Nephron (organoid): ENCODE data around the gene DGCR8.

ENCODE experiments used
- H3K27ac Mint-ChIP-seq, 3 experiments: 2 replicates each; pipeline ENCODE4 v1.8.0; 2020; ENCODE audit warnings: mixed read lengths in 3 of 3, mild to moderate bottlenecking in 2 of 3, moderate library complexity in 1 of 3
- H3K27me3 Mint-ChIP-seq: 2 replicates; pipeline ENCODE4 v1.8.0; 2021; ENCODE audit warnings: low read depth, mild to moderate bottlenecking, moderate library complexity, mixed read lengths
- H3K36me3 Mint-ChIP-seq: 2 replicates; pipeline ENCODE4 v1.8.0; 2020; ENCODE audit warnings: low read depth, mixed read lengths
- H3K4me1 Mint-ChIP-seq: 2 replicates; pipeline ENCODE4 v1.8.0; 2020; ENCODE audit warnings: mixed read lengths
- H3K4me3 Mint-ChIP-seq, 3 experiments: 2 replicates each; pipeline ENCODE4 v1.8.0; 2020; ENCODE audit warnings: mild to moderate bottlenecking in 3 of 3, mixed read lengths in 3 of 3, moderate library complexity in 2 of 3
- H3K9me3 Mint-ChIP-seq: 2 replicates; pipeline ENCODE4 v1.8.0; 2020; ENCODE audit warnings: mixed read lengths
- TF ChIP-seq, protein P1 (sequence below), 3 experiments: fragments of 200-600 bp; sonication (generic); IDR thresholded peaks; one replicate each; pipeline ENCODE4 v1.5.0; 2021; ENCODE audit warnings: antibody characterized with exemption in 3 of 3; ENCODE audit not compliant: unreplicated experiment in 3 of 3

DGCR8 gene

DNA sequence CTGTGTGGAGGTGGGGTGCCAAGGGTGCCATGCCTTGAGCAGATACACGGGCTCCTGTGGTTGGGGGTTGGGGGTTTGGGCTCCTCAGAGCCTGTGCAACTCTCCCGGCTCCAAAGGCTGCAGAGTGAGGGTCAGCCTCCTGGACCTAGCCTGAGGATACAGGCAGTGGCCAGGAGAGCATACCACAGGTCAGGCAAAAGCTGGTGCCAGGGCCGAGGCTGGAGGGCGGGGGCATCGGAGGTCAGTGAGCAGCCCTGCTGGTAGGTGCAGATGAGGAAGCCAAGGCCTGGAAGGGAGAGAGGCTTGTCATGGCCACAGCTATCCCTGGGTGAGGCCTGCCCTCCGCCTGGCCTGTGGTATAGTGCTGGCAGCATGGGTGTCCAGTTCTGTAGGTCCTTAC is 25.6 kb upstream of the DGCR8 start:
- Mint-ChIP-seq H3K9me3 (no peaks in the 10 kb centered on the region), H3K4me3 (no peak overlapping the region), H3K27ac (no peak overlapping the region), H3K27me3 (no peaks in the 10 kb centered on the region), H3K4me1 (peaks cover 10% of the 10 kb centered on the region), H3K36me3 (peaks cover 3% of the 10 kb centered on the region)
- TF ChIP-seq, protein P1, sequence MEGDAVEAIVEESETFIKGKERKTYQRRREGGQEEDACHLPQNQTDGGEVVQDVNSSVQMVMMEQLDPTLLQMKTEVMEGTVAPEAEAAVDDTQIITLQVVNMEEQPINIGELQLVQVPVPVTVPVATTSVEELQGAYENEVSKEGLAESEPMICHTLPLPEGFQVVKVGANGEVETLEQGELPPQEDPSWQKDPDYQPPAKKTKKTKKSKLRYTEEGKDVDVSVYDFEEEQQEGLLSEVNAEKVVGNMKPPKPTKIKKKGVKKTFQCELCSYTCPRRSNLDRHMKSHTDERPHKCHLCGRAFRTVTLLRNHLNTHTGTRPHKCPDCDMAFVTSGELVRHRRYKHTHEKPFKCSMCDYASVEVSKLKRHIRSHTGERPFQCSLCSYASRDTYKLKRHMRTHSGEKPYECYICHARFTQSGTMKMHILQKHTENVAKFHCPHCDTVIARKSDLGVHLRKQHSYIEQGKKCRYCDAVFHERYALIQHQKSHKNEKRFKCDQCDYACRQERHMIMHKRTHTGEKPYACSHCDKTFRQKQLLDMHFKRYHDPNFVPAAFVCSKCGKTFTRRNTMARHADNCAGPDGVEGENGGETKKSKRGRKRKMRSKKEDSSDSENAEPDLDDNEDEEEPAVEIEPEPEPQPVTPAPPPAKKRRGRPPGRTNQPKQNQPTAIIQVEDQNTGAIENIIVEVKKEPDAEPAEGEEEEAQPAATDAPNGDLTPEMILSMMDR (IDR thresholded peaks at IDR 0.05; ENCODE audit: unreplicated experiment in 3 of 3), result no peak

DNA sequence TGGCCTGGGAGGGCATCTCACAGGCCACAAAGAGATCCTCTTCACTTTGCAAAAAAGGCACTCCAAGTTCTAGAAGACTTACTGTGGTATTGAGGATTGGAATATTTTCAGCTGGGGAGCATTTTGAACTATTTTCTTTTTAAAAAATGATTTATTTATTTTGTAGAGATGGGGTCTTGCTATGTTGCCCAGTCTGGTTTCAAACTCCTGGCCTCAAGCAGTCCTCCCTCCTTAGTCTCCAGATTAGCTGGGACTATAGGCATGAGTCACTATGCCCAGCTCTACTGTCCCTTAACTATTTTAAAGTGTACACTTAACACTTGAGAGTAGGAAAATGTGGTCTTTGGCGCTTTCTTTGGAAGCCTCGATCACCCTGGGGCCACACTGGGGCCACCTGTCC is 24.9 kb upstream of the DGCR8 start:
- Mint-ChIP-seq H3K9me3 (no peaks in the 10 kb centered on the region), H3K27me3 (no peaks in the 10 kb centered on the region), H3K4me1 (peaks cover 10% of the 10 kb centered on the region), H3K36me3 (no peaks in the 10 kb centered on the region), H3K4me3 (no peak overlapping the region), H3K27ac (no peak overlapping the region)
- TF ChIP-seq, protein P1 (IDR thresholded peaks at IDR 0.05; ENCODE audit: unreplicated experiment in 3 of 3), result no peak

- H3K27ac Mint-ChIP-seq, result no peak overlapping the region
- H3K27me3 Mint-ChIP-seq, result no peaks in the 10 kb centered on the region
- H3K9me3 Mint-ChIP-seq, result no peaks in the 10 kb centered on the region
- TF ChIP-seq, protein P1 (IDR thresholded peaks at IDR 0.05; ENCODE audit: unreplicated experiment in 3 of 3), result no peak
- no peak overlapping the region for H3K4me3 Mint-ChIP-seq
- peaks cover 10% of the 10 kb centered on the region for H3K4me1 Mint-ChIP-seq
- H3K36me3 Mint-ChIP-seq, result no peaks in the 10 kb centered on the region
Observed at GRCh38 chr22:20055654-20056053, 24.4 kb upstream of the DGCR8 start.

GRCh38 chr22:20056161-20056560 is 23.9 kb upstream of the DGCR8 start:
- no peak overlapping the region for H3K4me3 Mint-ChIP-seq
- TF ChIP-seq, protein P1 (IDR thresholded peaks at IDR 0.05; ENCODE audit: unreplicated experiment in 3 of 3), result no peak
- no peak overlapping the region for H3K27ac Mint-ChIP-seq
- no peaks in the 10 kb centered on the region for H3K9me3 Mint-ChIP-seq
- H3K27me3 Mint-ChIP-seq, result no peaks in the 10 kb centered on the region
- H3K4me1 Mint-ChIP-seq, result peaks cover 10% of the 10 kb centered on the region
- no peaks in the 10 kb centered on the region for H3K36me3 Mint-ChIP-seq

DNA sequence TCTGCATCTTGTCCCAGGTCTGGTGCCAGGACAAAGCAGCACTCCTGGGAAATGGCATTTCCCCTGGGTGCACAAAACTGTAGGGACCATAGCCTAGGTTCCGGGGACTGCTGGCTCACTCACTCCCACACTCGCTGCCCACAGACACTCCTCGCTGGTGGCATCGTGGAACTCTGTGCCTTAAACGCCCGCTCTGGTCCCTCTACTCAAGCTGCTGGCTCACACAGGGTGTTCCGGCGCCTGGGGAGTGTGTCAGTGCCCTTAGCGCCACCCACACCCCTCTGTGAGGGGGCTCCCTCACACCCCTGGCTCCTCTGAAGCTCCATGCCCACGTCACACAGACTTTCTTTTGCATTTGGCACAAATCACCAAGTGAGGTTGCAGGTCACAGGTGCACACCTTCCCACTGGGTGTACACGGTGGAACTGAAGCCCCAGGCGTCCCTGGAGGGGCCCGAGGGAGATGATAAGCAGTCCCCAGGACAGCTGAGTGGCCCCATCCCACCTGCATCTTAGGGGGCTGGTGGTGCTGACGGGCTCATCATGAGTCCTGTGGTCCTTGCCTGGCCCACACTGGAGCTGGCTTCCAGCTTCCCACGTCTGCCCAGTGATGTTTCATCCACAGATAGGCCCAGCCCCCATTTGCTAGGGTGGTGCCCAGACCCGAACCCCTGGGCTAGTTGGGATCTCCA is 23.2 kb upstream of the DGCR8 start:
- TF ChIP-seq, protein P1 (IDR thresholded peaks at IDR 0.05; ENCODE audit: unreplicated experiment in 3 of 3), result no peak
- no peaks in the 10 kb centered on the region for H3K36me3 Mint-ChIP-seq

DNA sequence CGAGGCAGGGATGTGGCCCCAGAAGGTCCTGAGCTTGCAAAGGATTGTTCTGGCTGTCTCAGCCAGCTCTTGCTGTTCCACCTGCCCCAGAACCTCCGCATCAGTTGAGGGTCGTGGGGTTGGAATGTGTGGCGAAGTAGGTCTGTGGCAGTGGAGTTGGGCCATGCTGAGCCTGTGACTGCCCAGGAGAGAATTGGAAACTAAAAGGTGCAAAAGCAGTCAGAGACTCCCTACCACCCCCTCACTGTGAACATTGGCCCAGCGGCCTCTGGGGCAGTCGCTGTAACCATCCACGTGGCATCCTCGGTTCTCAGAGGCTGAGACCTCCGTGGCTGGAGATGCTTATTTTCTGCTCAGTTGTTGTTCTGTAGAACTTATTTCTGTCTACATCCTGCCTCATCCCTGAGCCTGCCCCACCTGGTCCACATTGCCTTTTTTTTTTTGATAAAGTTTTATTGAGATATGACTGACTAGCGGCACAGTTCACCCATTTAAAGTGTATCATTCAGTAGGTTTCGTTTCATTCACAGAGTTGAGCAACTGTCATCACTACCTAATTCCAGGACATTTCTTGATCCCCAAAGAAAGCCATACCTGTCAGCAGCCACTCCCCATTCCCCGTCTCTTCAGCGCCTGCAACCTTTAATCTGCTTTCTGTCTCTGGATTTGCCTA is 22.3 kb upstream of the DGCR8 start:
- Mint-ChIP-seq H3K27ac (no peak overlapping the region), H3K27me3 (no peaks in the 10 kb centered on the region), H3K4me1 (peaks cover 10% of the 10 kb centered on the region), H3K4me3 (no peak overlapping the region), H3K9me3 (no peaks in the 10 kb centered on the region), H3K36me3 (no peaks in the 10 kb centered on the region)
- TF ChIP-seq, protein P1 (IDR thresholded peaks at IDR 0.05; ENCODE audit: unreplicated experiment in 3 of 3), result no peak

More for the DNA sequence above, 23.2 kb upstream of the DGCR8 start:
- no peak overlapping the region for H3K27ac Mint-ChIP-seq
- H3K9me3 Mint-ChIP-seq, result no peaks in the 10 kb centered on the region
- H3K4me1 Mint-ChIP-seq, result peaks cover 10% of the 10 kb centered on the region
- no peaks in the 10 kb centered on the region for H3K27me3 Mint-ChIP-seq
- H3K4me3 Mint-ChIP-seq, result no peak overlapping the region
